H9 (cell line): ENCODE data around the gene EID2. TPM values are rescaled to one million over a fixed set of nuclear protein-coding genes. Genes with fewer than 3 reads are reported as not detected.

Experiments used
- DNase-seq: peaks from one replicate; pipeline ENCODE4 v3.0.0-alpha.2; 2017
- H2AFZ ChIP-seq: one replicate; pipeline ENCODE4 v1.6.1; 2013; ENCODE audit warnings: mild to moderate bottlenecking, low read length, control low read depth, moderate library complexity
- H2AK5ac ChIP-seq: 2 replicates; pipeline ENCODE4 v1.6.1; 2013; ENCODE audit warnings: low read length, control low read depth, mixed read lengths; ENCODE audit not compliant: insufficient read length
- H2BK120ac ChIP-seq: one replicate; pipeline ENCODE4 v1.6.1; 2013; ENCODE audit warnings: low read depth, mild to moderate bottlenecking, low read length, control low read depth, inconsistent platforms; ENCODE audit not compliant: poor library complexity, severe bottlenecking
- H2BK12ac ChIP-seq: 2 replicates; pipeline ENCODE4 v1.6.1; 2013; ENCODE audit warnings: low read length, control low read depth, mixed read lengths, low read depth; ENCODE audit not compliant: insufficient read length
- H2BK15ac ChIP-seq: 2 replicates; pipeline ENCODE4 v1.6.1; 2013; ENCODE audit warnings: low read depth, low read length, control low read depth
- H2BK20ac ChIP-seq: one replicate; pipeline ENCODE4 v1.6.1; 2013; ENCODE audit warnings: low read depth, mild to moderate bottlenecking, low read length, control low read depth, inconsistent platforms; ENCODE audit not compliant: poor library complexity, severe bottlenecking
- H2BK5ac ChIP-seq: 2 replicates; pipeline ENCODE4 v1.6.1; 2013; ENCODE audit warnings: low read length, control low read depth, mixed read lengths; ENCODE audit not compliant: insufficient read length
- H3K14ac ChIP-seq: 2 replicates; pipeline ENCODE4 v1.6.1; 2013; ENCODE audit warnings: low read length, control low read depth; ENCODE audit not compliant: insufficient read depth
- H3K18ac ChIP-seq: 2 replicates; pipeline ENCODE4 v1.6.1; 2013; ENCODE audit warnings: low read depth, mild to moderate bottlenecking, mixed read lengths, low read length, control low read depth; ENCODE audit not compliant: insufficient read length
- H3K23ac ChIP-seq: 2 replicates; pipeline ENCODE4 v1.6.1; 2013; ENCODE audit warnings: low read length, control low read depth, mixed read lengths, low read depth; ENCODE audit not compliant: insufficient read length
- H3K23me2 ChIP-seq: 2 replicates; pipeline ENCODE4 v1.6.1; 2013; ENCODE audit warnings: low read depth, mild to moderate bottlenecking, mixed read lengths, low read length, control low read depth; ENCODE audit not compliant: insufficient read length, poor library complexity, severe bottlenecking
- H3K27ac ChIP-seq: 2 replicates; pipeline ENCODE4 v1.5.1; 2013; ENCODE audit warnings: low read length, control low read depth, mixed read lengths, low read depth; ENCODE audit not compliant: insufficient read length
- H3K27me3 ChIP-seq: 2 replicates; pipeline ENCODE4 v1.6.1; 2013; ENCODE audit warnings: low read length, control low read depth, inconsistent platforms; ENCODE audit not compliant: insufficient read depth
- H3K4ac ChIP-seq: 2 replicates; pipeline ENCODE4 v1.6.1; 2013; ENCODE audit warnings: low read depth, mild to moderate bottlenecking, control low read depth, inconsistent platforms, low read length, moderate library complexity
- H3K4me1 ChIP-seq: 2 replicates; pipeline ENCODE4 v1.6.1; 2013; ENCODE audit warnings: low read length, control low read depth, inconsistent platforms; ENCODE audit not compliant: insufficient read depth
- H3K4me2 ChIP-seq: 2 replicates; pipeline ENCODE4 v1.6.1; 2013; ENCODE audit warnings: low read length, control low read depth, mixed read lengths; ENCODE audit not compliant: insufficient read length, insufficient read depth
- H3K56ac ChIP-seq: 2 replicates; pipeline ENCODE4 v1.6.1; 2013; ENCODE audit warnings: low read depth, mild to moderate bottlenecking, mixed read lengths, low read length, control low read depth; ENCODE audit not compliant: insufficient read length
- H3K79me1 ChIP-seq: 2 replicates; pipeline ENCODE4 v1.6.1; 2013; ENCODE audit warnings: low read depth, mild to moderate bottlenecking, moderate library complexity, low read length, control low read depth, inconsistent platforms; ENCODE audit not compliant: insufficient read depth, poor library complexity, severe bottlenecking
- H3K79me2 ChIP-seq: 2 replicates; pipeline ENCODE4 v1.6.1; 2013; ENCODE audit warnings: low read length, control low read depth, inconsistent platforms; ENCODE audit not compliant: insufficient read depth
- H3K9ac ChIP-seq: 2 replicates; pipeline ENCODE4 v1.6.1; 2013; ENCODE audit warnings: low read length, control low read depth, mixed read lengths; ENCODE audit not compliant: insufficient read length; ENCODE audit errors: extremely low read depth
- H3K9me3 ChIP-seq: one replicate; pipeline ENCODE4 v1.6.1; 2013; ENCODE audit warnings: low read depth, low read length, inconsistent platforms; ENCODE audit not compliant: control insufficient read depth
- H3T11ph ChIP-seq: one replicate; pipeline ENCODE4 v1.6.1; 2013; ENCODE audit warnings: mild to moderate bottlenecking, low read length, control low read depth, inconsistent platforms
- H4K20me1 ChIP-seq: one replicate; pipeline ENCODE4 v1.6.1; 2013; ENCODE audit not compliant: control insufficient read depth, insufficient read length, insufficient read depth
- H4K5ac ChIP-seq: 2 replicates; pipeline ENCODE4 v1.6.1; 2013; ENCODE audit warnings: low read depth, mild to moderate bottlenecking, mixed read lengths, low read length, control low read depth; ENCODE audit not compliant: insufficient read length
- H4K8ac ChIP-seq: replicated peaks from 2 replicates; pipeline ENCODE4 v1.6.1; 2013; ENCODE audit warnings: low read length, control low read depth, mixed read lengths, low read depth; ENCODE audit not compliant: insufficient read length
- H4K91ac ChIP-seq: 2 replicates; pipeline ENCODE4 v1.6.1; 2013; ENCODE audit warnings: low read depth, mild to moderate bottlenecking, moderate library complexity, mixed read lengths, low read length, control low read depth; ENCODE audit not compliant: insufficient read length
- H3K27ac Mint-ChIP-seq, 3 experiments: 2 replicates in 2 of 3; 3 replicates in 1 of 3; pipeline ENCODE4 v1.8.0; 2020 to 2021; ENCODE audit warnings: mixed read lengths in 3 of 3, mild to moderate bottlenecking in 1 of 3, moderate library complexity in 1 of 3
- H3K27me3 Mint-ChIP-seq: 2 replicates; pipeline ENCODE4 v1.8.0; 2021; ENCODE audit warnings: low read depth, mild to moderate bottlenecking, moderate library complexity, mixed read lengths
- H3K36me3 Mint-ChIP-seq, 3 experiments: 2 replicates in 2 of 3; 3 replicates in 1 of 3; pipeline ENCODE4 v1.8.0; 2020 to 2021; ENCODE audit warnings: low read depth in 3 of 3, mixed read lengths in 3 of 3; ENCODE audit not compliant: insufficient read depth in 1 of 3
- H3K4me1 Mint-ChIP-seq, 2 experiments: 2 replicates each; pipeline ENCODE4 v1.8.0; 2020; ENCODE audit warnings: mixed read lengths in 2 of 2
- H3K4me3 Mint-ChIP-seq, 2 experiments: 2 replicates in 1 of 2; 3 replicates in 1 of 2; pipeline ENCODE4 v1.8.0; 2020 to 2021; ENCODE audit warnings: mild to moderate bottlenecking in 2 of 2, mixed read lengths in 2 of 2, moderate library complexity in 1 of 2
- H3K9me3 Mint-ChIP-seq, 2 experiments: 2 replicates in 1 of 2; 3 replicates in 1 of 2; pipeline ENCODE4 v1.8.0; 2020; ENCODE audit warnings: mild to moderate bottlenecking in 2 of 2, mixed read lengths in 2 of 2, moderate library complexity in 1 of 2
- WGBS: extraction: QIAGEN DNeasy Blood & Tissue Kit; methylation state at CpG from one replicate; pipeline ENCODE4 v1.1.7; 2013; ENCODE audit warnings: missing lambda C conversion rate, low lambda C conversion rate, mixed read lengths; ENCODE audit not compliant: insufficient read length; ENCODE audit errors: extremely low coverage; 5-methylcytosine and 5-hydroxymethylcytosine counted together
- total RNA-seq: library from RNA; stranded (reverse); gene quantifications from 2 replicates; pipeline ENCODE4 v1.2.1, GENCODE V29; 2021
- TF ChIP-seq, protein P1 (sequence below): fragments of 200-600 bp; sonication (generic); conservative IDR thresholded peaks from 3 replicates; pipeline ENCODE4 v1.8.0; 2021; ENCODE audit warnings: antibody characterized with exemption, mild to moderate bottlenecking

EID2 gene
- total RNA-seq, 1 experiment from 2014 or later, result 18.8 TPM

DNA sequence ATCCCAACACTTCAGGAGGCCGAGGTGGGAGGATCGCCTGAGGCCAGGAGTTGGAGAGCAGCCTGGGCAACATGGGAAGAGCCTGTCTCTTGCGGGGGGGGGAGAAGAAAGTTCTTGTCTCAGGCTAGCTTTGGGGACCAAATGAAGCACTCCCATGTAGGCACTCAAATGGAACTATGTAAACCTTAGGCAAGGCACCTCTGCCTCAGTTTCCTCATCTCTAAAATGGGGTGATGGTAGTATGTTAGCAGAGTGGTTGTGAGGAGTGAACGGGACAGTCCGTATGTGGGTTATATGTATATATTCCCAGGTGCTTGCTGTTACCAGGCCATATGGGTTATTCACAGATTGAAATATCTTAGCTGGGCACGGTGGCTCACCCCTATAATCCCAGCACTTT, 47.7 kb downstream of the EID2 start:
- H3T11ph ChIP-seq, result no peak overlapping the region
- no peaks in the 10 kb centered on the region for H3K79me1 ChIP-seq
- H2BK15ac ChIP-seq, result no peak overlapping the region
- no peak overlapping the region for H3K4ac ChIP-seq
- no peak overlapping the region for H4K8ac ChIP-seq
- Mint-ChIP-seq H3K4me3 (no peak overlapping the region), H3K27me3 (peaks cover 10% of the 10 kb centered on the region), H3K4me1 (peaks cover 3 to 10% of the 10 kb centered on the region in 2 experiments; a peak in 3 of 4 replicates), H3K9me3 (no peaks in the 10 kb centered on the region), H3K27ac (no peak overlapping the region), H3K36me3 (peaks cover 22 to 41% (median 27%) of the 10 kb centered on the region in 3 experiments)
- H3K23ac ChIP-seq, result no peak overlapping the region
- H3K4me2 ChIP-seq, result no peak overlapping the region
- no peak overlapping the region for H4K5ac ChIP-seq
- no peak overlapping the region for H2AFZ ChIP-seq
- no peak overlapping the region for H2AK5ac ChIP-seq
- H3K27me3 ChIP-seq, result no peaks in the 10 kb centered on the region
- no peak overlapping the region for H2BK120ac ChIP-seq
- no peak overlapping the region for H3K14ac ChIP-seq
- no peak overlapping the region for H2BK12ac ChIP-seq
- H3K4me1 ChIP-seq, result no peaks in the 10 kb centered on the region
- no peak overlapping the region for H4K91ac ChIP-seq
- H2BK20ac ChIP-seq, result no peak overlapping the region
- H3K79me2 ChIP-seq, result no peaks in the 10 kb centered on the region
- no peak overlapping the region for H3K18ac ChIP-seq
- no peaks in the 10 kb centered on the region for H4K20me1 ChIP-seq
- TF ChIP-seq, protein P1, sequence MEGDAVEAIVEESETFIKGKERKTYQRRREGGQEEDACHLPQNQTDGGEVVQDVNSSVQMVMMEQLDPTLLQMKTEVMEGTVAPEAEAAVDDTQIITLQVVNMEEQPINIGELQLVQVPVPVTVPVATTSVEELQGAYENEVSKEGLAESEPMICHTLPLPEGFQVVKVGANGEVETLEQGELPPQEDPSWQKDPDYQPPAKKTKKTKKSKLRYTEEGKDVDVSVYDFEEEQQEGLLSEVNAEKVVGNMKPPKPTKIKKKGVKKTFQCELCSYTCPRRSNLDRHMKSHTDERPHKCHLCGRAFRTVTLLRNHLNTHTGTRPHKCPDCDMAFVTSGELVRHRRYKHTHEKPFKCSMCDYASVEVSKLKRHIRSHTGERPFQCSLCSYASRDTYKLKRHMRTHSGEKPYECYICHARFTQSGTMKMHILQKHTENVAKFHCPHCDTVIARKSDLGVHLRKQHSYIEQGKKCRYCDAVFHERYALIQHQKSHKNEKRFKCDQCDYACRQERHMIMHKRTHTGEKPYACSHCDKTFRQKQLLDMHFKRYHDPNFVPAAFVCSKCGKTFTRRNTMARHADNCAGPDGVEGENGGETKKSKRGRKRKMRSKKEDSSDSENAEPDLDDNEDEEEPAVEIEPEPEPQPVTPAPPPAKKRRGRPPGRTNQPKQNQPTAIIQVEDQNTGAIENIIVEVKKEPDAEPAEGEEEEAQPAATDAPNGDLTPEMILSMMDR, result no peak
- no peak overlapping the region for H3K9ac ChIP-seq
- H3K23me2 ChIP-seq, result no peaks in the 10 kb centered on the region
- H3K9me3 ChIP-seq, result no peaks in the 10 kb centered on the region
- H3K27ac ChIP-seq, result no peak overlapping the region
- no peak for DNase-seq
- no CpG with 5 or more reads among the region's 6 CpGs for WGBS
- no peak overlapping the region for H2BK5ac ChIP-seq
- no peak overlapping the region for H3K56ac ChIP-seq
